Measurements from ENCODE around the gene LPO.
A peak's percentile ranks its signal among the peaks of the same experiment; 100 is the strongest.

LPO gene

GRCh38 chr17:58219007-58219788 is 19.2 kb upstream of the LPO start, which contains the start of gene MKS1:
Gene MKS1 (minus strand): TSS chr17:58219255. CDS start chr17:58219230, 25 bp downstream.
- no peak for TF ChIP-seq TCF4 (CRISPR knock-in tag; IDR thresholded peaks at IDR 0.05; ENCODE audit: borderline replicate concordance)
- no peak for TF ChIP-seq CREB5 (CRISPR knock-in tag; IDR thresholded peaks at IDR 0.05; ENCODE audit: low read depth)
- TF ChIP-seq PATZ1 (CRISPR knock-in tag; IDR thresholded peaks at IDR 0.05; ENCODE audit: borderline replicate concordance) = no peak
- 0 out of 2 replicates have a peak, but pooled peaks have one; percentile 47 for TF ChIP-seq SNAI2 (CRISPR knock-in tag; IDR thresholded peaks at IDR 0.05)
- TF ChIP-seq ARNTL (CRISPR knock-in tag; IDR thresholded peaks at IDR 0.05; ENCODE audit: borderline replicate concordance, low read depth) = no peak
- no peak for TF ChIP-seq TOX (CRISPR knock-in tag; IDR thresholded peaks at IDR 0.05; ENCODE audit: borderline replicate concordance)
- TF ChIP-seq BACH2 (CRISPR knock-in tag; IDR thresholded peaks at IDR 0.05; ENCODE audit: borderline replicate concordance) = no peak
- peak; percentile 84; the same call in 1 of the 2 replicates for TF ChIP-seq TSHZ2 (CRISPR knock-in tag; IDR thresholded peaks at IDR 0.05)
- no peak for TF ChIP-seq ZC3H10 (CRISPR knock-in tag; IDR thresholded peaks at IDR 0.05)
- ATAC-seq = peak; percentile 99

- no peak for ATAC-seq
These were observed 18.6 kb upstream of the LPO start for GRCh38 chr17:58219789-58220183.

More at GRCh38 chr17:58219789-58220183, 18.6 kb upstream of the LPO start:
- TF ChIP-seq ESRRG (CRISPR knock-in tag; IDR thresholded peaks at IDR 0.05) = no peak
- TF ChIP-seq ISL1 (CRISPR knock-in tag; IDR thresholded peaks at IDR 0.05) = no peak
- TF ChIP-seq CSRNP3 (CRISPR knock-in tag; IDR thresholded peaks at IDR 0.05) = no peak
- TF ChIP-seq ZFP30 (CRISPR knock-in tag; IDR thresholded peaks at IDR 0.05) = no peak
- no peak for TF ChIP-seq TSHZ2 (CRISPR knock-in tag; IDR thresholded peaks at IDR 0.05)
- TF ChIP-seq CSDC2 (CRISPR knock-in tag; IDR thresholded peaks at IDR 0.05) = no peak
- TF ChIP-seq TCF4 (CRISPR knock-in tag; IDR thresholded peaks at IDR 0.05; ENCODE audit: borderline replicate concordance) = no peak
- TF ChIP-seq ZC3H10 (CRISPR knock-in tag; IDR thresholded peaks at IDR 0.05) = no peak
- no peak for TF ChIP-seq RARB (CRISPR knock-in tag; IDR thresholded peaks at IDR 0.05)
